HG03571 (cell line): ENCODE data around the gene CAPN14.

Source experiments
- ATAC-seq: cut with Tn5 transposase; IDR thresholded peaks from one replicate; pipeline ENCODE4 v1.9.1; 2021; ENCODE audit not compliant: unreplicated experiment

Gene CAPN14

GRCh38 chr2:31227110-31227509 lies 9.8 kb upstream of the CAPN14 start:
- no peak for ATAC-seq

- ATAC-seq, result no peak
Observed at GRCh38 chr2:31226266-31226665, 9.0 kb upstream of the CAPN14 start.

GRCh38 chr2:31223749-31224148 lies 6.4 kb upstream of the CAPN14 start:
- ATAC-seq, result no peak

- no peak for ATAC-seq
Observed at GRCh38 chr2:31223026-31223425, 5.7 kb upstream of the CAPN14 start.

GRCh38 chr2:31222071-31222470 lies 4.8 kb upstream of the CAPN14 start:
- ATAC-seq, result no peak

- no peak for ATAC-seq
Observed at GRCh38 chr2:31221544-31221943, 4.2 kb upstream of the CAPN14 start.

- peak; percentile 63 for ATAC-seq
Observed at GRCh38 chr2:31219131-31219969, 2.0 kb upstream of the CAPN14 start.

- peak; percentile 58 for ATAC-seq
Observed at GRCh38 chr2:31216734-31217133, 581 bp downstream of the CAPN14 start.

GRCh38 chr2:31214444-31214915 lies 2.8 kb downstream of the CAPN14 start:
- no peak for ATAC-seq

- no peak for ATAC-seq
Observed at GRCh38 chr2:31213601-31214443, 3.5 kb downstream of the CAPN14 start.

- no peak for ATAC-seq
Observed at GRCh38 chr2:31212659-31213600, 4.4 kb downstream of the CAPN14 start.

GRCh38 chr2:31208240-31208639 lies 9.1 kb downstream of the CAPN14 start:
- ATAC-seq, result no peak

GRCh38 chr2:31207790-31208189 lies 9.5 kb downstream of the CAPN14 start:
- no peak for ATAC-seq

GRCh38 chr2:31205613-31206012 lies 11.7 kb downstream of the CAPN14 start:
- no peak for ATAC-seq

- no peak for ATAC-seq
Observed at GRCh38 chr2:31205186-31205585, 12.1 kb downstream of the CAPN14 start.

- ATAC-seq, result no peak
Observed at GRCh38 chr2:31204783-31205182, 12.5 kb downstream of the CAPN14 start.

- no peak for ATAC-seq
Observed at GRCh38 chr2:31203916-31204315, 13.4 kb downstream of the CAPN14 start.

GRCh38 chr2:31202833-31203232 lies 14.5 kb downstream of the CAPN14 start:
- ATAC-seq, result no peak

- ATAC-seq, result no peak
Observed at GRCh38 chr2:31202041-31202440, 15.3 kb downstream of the CAPN14 start.

- no peak for ATAC-seq
Observed at GRCh38 chr2:31200972-31201371, 16.3 kb downstream of the CAPN14 start.

GRCh38 chr2:31199206-31199605 lies 18.1 kb downstream of the CAPN14 start:
- ATAC-seq, result no peak
